ENCODE data around the gene ITPK1.

ITPK1 gene

DNA sequence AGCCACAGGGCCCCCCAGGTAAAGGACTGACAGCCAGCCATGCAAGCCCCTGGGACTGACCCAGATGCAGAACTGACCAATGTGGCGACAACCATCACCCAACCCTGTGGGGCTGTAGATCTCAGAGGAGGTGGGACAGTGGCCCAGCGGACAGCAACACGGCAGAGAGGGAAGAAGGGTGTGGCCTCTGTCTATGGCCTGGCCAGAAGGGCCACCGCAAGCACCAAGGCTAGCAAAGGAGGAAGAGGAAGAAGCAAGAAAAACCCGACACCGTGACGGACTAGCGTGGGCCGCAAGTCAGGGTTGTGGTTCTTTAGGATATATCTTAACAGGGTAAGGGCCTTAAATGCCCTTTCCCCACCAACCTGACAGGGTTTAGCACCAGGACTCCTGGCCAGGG is 71.2 kb downstream of the ITPK1 start:
- no peak for DNase-seq (ENCODE audit: low read depth in 2 of 2)

DNA sequence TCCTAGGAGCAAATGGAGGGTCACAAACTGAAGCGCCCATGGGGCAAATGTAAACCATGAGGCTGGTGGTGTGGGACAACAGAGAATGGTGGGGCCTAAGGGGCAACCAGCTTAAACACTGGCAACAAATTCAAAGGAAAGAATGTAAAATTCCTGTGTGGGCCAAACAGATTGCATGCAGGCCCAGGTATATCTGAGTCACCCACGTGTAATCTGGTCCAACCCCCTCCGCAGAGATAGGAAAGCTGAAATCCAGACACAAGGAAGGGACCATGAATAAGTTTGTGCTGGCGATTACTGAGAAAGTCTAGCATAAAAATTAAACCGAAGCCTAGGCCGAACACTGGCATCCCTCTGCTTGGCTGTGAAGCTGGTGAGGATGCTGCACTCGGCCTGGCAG is 71.6 kb downstream of the ITPK1 start:
- DNase-seq (ENCODE audit: low read depth in 2 of 2), result no peak

DNA sequence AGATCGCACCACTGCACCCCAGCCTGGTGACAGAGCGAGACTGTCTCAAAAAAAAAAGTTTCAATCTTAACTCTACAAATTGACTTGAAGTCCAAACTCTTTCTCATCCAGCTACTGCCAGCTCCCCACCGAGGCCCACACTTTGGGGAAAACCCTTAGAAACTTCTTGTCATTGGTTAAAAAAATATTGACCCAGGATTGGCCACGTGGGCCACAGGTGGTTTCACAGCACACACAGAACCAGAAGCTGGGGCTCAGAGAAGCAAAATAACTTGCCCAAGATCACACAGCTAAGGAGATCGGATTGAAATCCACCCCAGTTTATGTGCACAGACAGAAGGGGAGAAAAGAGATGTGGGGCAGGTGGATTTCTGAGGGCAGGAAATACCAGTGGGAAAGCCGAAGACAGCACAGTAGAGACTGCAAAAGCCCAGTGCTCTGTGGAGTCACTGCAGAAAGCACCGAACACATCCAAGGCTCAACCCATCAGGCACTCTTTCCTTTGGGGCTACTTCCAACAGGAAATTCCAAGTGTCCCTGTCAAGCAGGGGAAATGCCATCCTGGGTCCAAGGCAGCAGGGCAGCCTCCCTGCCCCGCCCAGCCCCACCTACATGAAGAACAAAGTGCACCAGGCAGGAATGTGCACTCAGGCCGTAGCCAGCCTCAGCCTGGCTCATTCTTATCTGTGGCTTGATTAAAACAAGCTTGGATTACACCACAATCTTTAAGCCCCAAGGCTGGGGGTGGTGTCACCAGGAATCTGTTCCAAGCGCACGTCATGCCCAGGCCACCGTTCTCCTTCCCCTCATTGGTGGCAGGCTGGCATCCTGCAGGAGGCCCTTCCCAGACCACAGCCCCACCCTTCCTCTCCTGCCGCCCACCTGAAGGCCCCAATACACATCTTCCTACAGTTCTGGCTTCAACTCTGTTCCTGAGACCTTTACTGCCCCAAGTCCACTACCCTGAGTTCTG is 72.5 kb downstream of the ITPK1 start:
- no peak for DNase-seq (ENCODE audit: low read depth in 2 of 2)

- no peak for DNase-seq (ENCODE audit: low read depth in 2 of 2)
Observed at GRCh38 chr14:93041830-93042229, 73.9 kb downstream of the ITPK1 start.

GRCh38 chr14:93040982-93041381 is 74.7 kb downstream of the ITPK1 start:
- no peak for DNase-seq (ENCODE audit: low read depth in 2 of 2)

GRCh38 chr14:93040443-93040842 is 75.3 kb downstream of the ITPK1 start:
- DNase-seq (ENCODE audit: low read depth in 2 of 2), result no peak

DNA sequence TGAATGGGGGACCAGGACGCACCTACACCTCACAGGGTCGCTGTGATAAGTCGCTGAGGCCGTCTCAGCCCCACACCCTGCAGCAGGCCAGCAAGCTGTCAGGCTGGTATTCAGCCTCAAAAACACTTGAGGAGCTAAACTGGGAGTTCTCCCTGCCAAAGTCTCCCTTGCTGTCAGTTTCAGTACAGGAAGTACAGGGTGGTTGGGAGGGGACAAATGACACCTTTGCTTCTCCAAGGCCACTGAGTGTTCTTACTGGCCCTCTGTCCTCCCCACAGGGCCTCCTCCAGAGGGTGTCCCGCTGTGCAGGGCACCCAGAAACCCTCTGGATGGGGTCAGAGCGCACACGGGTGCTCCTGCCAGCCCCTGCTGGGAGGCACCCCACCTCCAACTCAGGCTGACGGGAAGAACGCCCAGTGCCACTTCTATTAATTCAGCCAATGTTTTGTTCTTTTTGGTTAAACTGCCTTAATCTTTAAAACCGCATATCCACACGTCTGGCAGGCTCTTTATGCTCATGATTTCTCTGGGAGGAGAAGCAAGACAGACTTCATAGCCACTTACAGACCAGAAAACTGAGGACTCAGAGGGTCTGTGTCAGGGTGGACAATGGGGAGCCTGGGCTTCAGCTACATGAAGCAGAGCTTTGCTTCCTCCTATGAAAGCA is 75.9 kb downstream of the ITPK1 start:
- no peak for DNase-seq (ENCODE audit: low read depth in 2 of 2)

- DNase-seq (ENCODE audit: low read depth in 2 of 2), result no peak
Observed at GRCh38 chr14:93037351-93037750, 78.4 kb downstream of the ITPK1 start.

GRCh38 chr14:93036652-93037345 is 78.9 kb downstream of the ITPK1 start:
- no peak for DNase-seq (ENCODE audit: low read depth in 2 of 2)

- no peak for DNase-seq (ENCODE audit: low read depth in 2 of 2)
Observed at GRCh38 chr14:93035917-93036651, 79.6 kb downstream of the ITPK1 start.

DNA sequence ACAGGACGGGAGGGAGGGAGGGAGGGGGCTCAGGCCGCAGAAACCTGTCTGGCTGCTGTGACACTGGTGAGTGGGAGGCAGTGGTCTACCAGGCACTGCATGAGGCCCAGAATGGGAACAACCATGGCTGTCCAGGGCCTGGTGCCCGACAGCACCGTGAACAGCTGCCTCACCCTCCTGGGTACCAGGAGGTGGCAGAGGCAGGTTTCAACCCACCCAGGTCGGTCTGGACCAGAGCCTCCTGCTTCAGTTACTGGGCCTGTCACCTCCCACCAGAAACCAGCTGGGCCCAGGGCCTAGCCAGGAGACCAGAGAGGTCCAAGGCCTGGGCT is 80.2 kb downstream of the ITPK1 start:
- no peak for DNase-seq (ENCODE audit: low read depth in 2 of 2)

GRCh38 chr14:93034671-93034994 is 81.1 kb downstream of the ITPK1 start:
- DNase-seq (ENCODE audit: low read depth in 2 of 2), result no peak

DNA sequence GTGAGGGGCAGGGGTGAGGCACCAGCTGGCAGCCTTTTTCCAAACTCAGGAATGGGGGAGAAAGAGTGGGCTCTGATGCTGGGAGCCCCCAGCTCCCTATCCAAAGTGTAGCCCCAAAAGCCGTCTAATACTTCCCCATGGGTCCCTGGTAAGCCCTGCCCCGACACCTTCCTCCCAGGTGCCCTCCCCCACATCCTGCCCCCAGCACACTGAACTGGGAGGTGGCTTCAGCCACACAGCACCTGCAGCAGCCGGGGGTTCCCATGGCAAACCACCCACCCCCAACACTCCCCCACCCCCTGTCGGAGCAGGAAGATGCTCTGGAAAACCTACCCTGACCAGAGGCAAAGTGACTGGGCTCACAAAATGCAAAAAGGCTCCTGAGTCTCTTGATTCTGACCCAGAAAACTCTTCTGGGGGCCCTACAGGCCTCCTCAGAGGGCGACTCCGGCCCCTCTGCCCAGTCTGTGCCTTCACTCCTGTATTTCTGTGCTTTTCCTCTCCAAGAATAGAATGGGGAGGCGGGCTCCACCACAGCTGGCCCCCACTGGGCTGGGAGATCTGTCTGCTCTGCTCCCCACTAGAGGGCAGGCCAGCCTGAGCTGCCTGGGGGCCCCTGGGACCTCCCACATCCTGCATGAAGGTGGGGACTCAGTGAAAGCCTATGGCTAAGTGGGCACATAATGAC is 81.6 kb downstream of the ITPK1 start:
- peak in 1 of 2 donors; percentile 8 for DNase-seq (ENCODE audit: low read depth in 2 of 2)

DNA sequence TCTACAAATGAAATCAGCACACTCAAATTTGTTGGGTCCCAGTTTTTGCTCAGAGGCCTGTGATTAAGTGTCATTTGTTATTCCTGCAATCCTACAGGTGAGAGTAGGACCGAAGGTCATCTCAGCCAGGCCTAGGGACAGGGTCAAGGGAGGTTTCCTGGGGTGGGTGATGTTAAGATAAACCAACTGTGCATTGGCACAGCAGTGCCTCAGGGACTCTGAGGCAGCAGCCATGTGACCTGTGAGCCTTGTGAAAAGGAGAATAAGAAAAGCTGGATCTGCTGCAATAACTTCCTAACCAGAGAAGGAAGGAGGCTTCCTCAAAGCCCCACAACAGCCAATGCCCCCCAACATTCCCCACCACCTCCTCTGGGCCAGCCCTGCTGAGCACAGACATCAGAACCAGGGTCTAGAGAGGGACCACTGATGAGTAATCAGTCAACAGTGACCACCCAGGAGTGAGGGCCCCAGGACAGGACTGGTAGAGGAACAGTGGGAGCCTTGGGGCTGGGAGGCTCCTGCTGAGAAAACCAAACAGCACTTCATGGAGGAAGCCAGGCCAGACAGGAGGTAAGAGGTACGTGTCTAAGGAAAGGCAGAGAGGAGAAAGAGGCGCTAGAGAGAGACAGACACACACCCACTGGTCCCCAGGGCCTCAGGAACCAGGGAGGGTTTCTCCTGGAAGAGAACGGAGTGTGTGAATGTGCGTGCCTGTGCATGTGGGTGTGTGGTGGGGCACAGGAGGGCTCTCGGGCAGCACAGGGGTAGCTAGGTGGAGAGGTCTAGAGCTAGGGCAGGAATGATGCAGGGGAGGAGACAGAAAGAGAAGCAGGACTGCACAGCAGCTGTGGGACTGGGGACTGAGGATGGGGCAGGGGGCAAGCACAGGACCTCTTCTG is 82.4 kb downstream of the ITPK1 start:
- DNase-seq (ENCODE audit: low read depth in 2 of 2), result no peak

- no peak for DNase-seq (ENCODE audit: low read depth in 2 of 2)
Observed at GRCh38 chr14:93032421-93032936, 83.2 kb downstream of the ITPK1 start.

DNA sequence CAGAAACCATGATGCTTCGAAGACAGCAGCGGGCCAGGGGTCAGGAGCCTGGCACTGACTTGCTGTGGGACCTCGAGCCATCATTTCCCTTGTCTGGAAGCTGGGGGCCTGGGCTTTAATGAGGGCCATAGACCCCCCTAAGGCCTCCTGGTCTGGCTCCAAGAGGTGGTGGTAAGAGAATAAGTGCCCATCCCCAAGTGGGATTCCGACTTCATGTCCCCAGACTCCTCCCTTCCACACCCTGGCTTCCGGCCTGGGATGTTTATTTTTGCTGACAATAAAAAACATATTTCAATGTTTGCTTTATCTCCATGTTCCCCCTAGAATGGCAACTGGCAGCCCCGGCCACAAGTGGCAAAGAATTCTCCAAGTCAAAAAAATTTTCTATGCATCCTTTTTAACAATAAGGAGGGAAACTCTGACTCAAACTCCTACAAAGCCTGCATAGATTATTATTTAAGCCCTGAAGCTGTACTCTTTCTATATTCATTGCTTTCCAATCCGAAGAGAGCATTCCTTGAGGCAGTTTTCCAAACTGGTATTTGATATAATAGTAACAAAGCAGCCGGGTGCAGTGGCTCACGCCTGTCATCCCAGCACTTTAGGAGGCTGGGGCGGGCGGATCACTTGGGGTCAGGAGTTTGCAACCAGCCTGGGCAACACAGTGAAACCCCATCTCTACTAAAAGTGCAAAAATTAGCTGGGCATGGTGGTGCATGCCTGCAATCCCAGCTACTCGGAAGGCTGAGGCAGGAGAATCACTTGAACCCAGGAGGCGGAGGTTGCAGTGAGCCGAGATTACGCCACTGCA is 84.0 kb downstream of the ITPK1 start:
- DNase-seq (ENCODE audit: low read depth in 2 of 2), result no peak

GRCh38 chr14:93030761-93031160 is 85.0 kb downstream of the ITPK1 start:
- no peak for DNase-seq (ENCODE audit: low read depth in 2 of 2)

DNA sequence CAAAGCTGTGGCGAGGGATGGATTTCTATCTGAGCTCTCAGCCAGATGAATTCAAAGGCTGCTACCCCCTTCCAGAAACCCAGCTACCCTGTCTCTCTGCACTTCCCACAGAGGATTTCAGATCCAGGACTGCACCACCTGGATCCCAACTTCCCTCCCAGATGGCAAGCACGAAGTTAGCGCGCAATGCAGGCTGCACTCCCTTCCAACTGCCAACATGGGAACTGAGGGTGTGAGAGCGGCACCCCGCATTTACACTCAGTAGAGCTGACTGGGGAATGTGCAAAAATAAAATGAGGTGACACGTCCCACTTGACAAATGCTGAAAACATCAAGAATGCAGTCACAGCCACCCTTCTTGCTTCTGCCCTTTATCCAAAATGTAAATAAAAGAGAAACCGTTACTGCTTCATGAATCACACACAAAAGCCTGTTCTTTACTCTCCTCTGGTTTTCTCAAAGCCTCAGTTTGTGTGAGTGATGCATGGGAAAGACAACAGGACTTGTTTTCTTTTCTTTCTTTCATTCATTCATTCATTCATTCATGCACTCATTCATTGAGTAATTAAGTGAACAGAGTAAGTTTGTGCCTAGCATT is 85.7 kb downstream of the ITPK1 start:
- no peak for DNase-seq (ENCODE audit: low read depth in 2 of 2)

- DNase-seq (ENCODE audit: low read depth in 2 of 2), result no peak
Observed at GRCh38 chr14:93029417-93029816, 86.3 kb downstream of the ITPK1 start.

Measured in stimulated activated CD4-positive, alpha-beta T cell treated with anti-CD3 and anti-CD28 coated beads, Interleukin-1b, Interleukin-23, amount 100 ng/mL, for 4 hours (primary cell).